NCI-H1930 (cell line): ENCODE data around the gene MTHFD2.
A peak's percentile ranks its signal among the peaks of the same experiment; 100 is the strongest.
"Not testable (repeated sequence)": the region's sequence is repeated elsewhere in the genome, so short reads cannot be mapped to it uniquely, and the experiment has no call there.

Source experiments
- DNase-seq, 2 experiments: peaks; one replicate each; lab custom pipeline; 2025; lab: John Stamatoyannopoulos, UW

MTHFD2 gene

GRCh38 chr2:74198461-74199274 lies at the start of gene MTHFD2:
MTHFD2 (plus strand) TSS chr2:74198615; CDS start chr2:74198642, 27 bp downstream.
- DNase-seq = peak; percentile 89 to 92

- no peak for DNase-seq
Observed at GRCh38 chr2:74149247-74149525, 49.2 kb upstream of the MTHFD2 start.

- DNase-seq = no peak
Observed at GRCh38 chr2:74149570-74150319, 48.7 kb upstream of the MTHFD2 start.

DNA sequence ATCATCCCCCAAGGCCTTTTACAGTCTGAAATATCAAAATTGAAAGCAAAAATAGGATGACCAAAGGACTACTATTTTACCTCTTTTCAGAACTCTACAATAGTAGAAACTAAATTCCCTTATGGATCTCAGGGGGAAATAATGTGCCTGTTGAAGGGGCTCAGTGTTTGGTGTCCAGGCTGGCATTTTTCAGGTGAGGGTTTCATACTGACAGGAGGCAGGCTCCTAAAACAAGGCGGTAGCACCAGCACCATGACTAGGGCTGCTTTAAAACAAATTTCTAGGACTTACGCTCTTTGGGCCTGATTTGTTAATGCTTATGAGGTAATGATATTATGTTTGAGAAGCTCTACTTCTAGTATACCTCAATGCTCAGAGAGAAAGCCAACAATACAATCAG lies 45.5 kb upstream of the MTHFD2 start:
- no peak for DNase-seq

DNA sequence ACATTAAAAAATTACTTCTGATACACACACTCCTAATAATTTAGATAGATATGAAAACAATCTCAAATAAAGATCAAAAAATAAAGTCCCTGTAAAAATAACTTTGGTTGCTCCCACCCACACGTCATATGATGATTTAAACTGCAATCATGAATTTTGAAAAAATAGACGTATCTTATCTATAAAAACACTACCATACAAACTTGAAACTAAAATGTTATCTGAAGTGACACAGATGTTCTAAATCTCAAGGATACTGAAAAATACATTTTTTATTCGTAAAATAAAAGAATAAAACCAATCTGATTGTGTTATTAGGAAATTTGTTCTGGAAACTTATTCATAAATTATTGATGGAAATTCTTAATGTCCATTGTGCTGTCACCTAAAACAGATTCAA lies 42.6 kb upstream of the MTHFD2 start:
- DNase-seq = no peak

- no peak for DNase-seq
Observed at GRCh38 chr2:74162951-74163350, 35.5 kb upstream of the MTHFD2 start.

DNA sequence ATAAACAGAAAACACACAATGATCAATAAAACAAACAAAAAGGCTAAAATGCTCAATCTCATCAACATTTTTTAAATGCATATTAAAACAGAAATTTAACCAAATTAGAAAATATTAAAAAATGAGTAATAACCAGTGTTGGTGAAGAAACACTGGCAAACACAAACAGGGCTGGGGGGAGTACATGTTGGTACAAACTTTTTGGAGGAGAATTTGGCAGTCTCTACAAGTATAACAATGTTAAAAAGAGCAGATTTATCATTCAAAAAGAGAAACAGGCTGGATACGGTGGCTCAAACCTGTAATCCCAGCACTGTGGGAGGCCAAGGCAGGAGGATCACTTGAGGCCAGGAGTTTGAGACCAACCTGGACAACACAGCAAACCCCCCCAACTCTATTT lies 33.7 kb upstream of the MTHFD2 start:
- DNase-seq = no peak

DNA sequence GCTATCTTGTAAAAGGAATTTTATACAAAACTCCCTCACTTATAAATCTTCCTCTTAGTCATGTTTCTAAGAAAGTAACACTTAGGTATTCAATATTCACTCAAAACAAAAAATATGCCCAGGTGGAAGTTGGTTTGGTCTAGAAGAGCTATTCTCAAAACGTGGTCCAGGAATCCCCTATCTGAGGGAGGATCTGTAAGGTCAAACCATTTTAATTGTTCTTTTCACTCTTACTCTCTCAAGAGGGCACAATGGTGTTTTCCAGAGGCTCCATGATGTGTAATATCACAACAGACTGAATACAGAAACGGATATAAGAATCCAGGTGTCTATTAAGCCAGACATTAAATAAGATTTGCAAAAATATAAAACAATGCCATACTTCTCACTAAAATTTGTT lies 29.7 kb upstream of the MTHFD2 start:
- no peak for DNase-seq

DNA sequence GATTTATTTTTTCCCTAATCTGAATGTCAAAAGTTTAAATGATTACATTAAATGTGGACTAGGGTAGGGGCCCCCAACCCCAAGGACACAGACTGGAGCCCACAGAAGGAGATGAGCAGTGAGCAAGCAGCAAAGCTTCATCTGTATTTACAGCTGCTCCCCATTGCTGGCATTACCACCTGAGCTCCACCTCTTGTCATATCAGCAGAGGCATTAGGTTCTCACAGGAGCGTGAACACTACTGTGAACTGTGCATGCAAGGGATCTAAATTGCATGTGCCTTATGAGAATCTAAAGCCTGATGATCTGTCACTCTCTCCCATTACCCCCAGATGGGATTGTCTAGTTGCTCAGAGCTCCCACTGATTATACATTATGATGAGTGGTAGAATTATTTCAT lies 23.5 kb upstream of the MTHFD2 start:
- DNase-seq = no peak

GRCh38 chr2:74177696-74178095 lies 20.7 kb upstream of the MTHFD2 start:
- no peak for DNase-seq

GRCh38 chr2:74178211-74179062 lies 20.0 kb upstream of the MTHFD2 start, which contains the start of gene MOB1A:
MOB1A (minus strand) TSS chr2:74178879; CDS start chr2:74178674, 205 bp downstream.
- peak; percentile 97 to 98 for DNase-seq

GRCh38 chr2:74179063-74179865 lies 19.2 kb upstream of the MTHFD2 start:
- DNase-seq = no peak

DNA sequence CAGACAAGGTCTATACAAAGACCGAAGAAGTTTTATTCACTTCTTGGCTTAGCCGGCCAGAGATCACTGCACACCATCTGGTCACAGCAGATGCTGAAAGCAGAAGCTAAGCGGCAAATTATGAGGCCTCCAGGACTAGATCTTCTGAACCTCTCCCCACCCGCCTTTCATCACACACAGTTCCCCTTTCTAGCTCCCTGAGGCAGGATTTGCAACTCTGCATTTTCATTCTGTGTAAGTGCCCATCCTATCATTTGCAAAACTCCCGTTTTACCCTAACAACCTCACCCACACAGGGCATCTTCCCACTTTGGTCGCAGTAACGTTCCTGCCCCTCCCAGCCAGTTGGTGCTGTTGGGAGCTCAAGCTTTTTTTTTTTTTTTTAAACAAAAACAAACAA lies 16.7 kb upstream of the MTHFD2 start:
- no peak for DNase-seq

GRCh38 chr2:74183878-74184277 lies 14.5 kb upstream of the MTHFD2 start:
- DNase-seq = no peak

DNA sequence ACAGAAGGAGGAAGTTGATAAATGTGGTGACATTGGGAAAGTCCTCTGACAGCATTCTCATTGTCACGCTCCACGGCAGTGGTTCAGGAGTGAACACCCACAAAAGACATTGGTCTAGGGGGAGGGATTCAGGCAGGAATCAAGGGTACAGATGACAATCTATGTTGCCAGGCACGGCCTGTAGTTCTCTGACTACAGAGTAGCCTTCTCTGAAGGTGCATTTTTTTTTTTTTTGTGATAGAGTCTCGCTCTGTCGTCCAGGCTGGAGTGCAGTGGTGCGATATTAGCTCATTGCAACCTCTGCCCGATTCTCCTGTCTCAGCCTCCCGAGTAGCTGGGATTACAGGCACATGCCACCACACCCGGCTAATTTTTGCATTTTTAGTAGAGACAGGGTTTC lies 12.4 kb upstream of the MTHFD2 start:
- no peak for DNase-seq

DNA sequence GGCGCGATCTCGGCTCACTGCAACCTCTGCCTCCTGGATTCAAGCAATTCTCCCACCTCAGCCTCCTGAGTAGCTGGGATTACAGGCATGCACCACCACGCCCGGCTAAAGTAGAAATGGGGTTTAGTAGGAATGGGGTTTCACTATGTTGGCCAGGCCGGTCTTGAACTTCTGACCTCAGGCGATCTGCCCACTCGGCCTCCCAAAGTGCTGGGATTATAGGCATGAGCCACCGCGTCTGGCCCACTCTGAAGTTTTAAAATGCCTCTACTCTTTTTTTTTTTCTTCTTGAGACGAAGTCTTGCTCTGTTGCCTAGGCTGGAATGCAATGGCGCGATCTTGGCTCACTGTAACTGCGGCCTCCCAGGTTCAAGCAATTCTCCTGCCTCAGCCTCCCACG lies 11.7 kb upstream of the MTHFD2 start:
- not testable (repeated sequence) for DNase-seq

DNA sequence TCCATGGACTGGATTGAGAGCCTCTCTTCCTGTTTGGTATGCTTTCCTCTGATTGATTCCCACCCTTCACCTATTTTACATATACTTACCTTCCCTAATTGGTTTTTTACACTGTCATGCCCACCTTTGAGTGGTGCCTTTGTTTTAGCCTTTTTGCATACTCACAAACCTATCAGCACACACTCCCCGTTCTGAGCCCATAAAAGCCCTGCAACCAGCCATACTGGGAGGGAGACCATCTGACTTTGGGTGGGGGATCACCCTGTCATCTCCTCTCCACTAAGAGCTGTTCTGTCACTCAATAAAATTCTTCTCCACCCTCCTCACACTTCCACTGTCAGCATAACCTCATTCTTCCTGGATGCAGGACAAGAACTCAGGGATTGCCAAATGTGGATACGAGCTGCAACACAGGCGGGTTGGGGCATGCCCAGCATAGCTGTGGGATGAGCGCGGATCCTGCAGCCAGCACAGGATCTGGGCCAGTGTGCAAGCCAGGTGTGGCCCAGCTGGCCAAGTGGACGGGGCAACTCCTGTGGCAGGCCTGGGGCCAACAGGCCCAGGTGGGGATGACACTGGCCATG lies 10.3 kb upstream of the MTHFD2 start:
- DNase-seq = no peak

DNA sequence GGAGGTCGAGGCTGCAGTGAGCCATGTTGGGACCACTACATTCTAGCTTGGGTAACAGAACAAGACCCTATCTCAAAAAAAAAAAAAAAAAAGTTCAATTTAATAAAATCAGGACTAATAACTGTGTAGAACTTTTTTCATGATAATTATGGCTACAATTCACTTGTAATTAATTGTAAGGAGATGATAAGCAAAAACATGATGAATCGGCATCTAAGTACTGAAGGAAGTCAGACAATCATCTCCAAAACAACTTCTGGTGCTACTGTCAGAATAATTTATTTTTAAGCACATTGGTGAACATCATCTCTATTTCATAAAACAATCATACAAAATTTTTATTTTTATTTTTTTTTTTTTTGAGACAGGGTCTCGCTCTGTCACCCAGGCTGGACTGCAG lies 9.7 kb upstream of the MTHFD2 start:
- DNase-seq = no peak

DNA sequence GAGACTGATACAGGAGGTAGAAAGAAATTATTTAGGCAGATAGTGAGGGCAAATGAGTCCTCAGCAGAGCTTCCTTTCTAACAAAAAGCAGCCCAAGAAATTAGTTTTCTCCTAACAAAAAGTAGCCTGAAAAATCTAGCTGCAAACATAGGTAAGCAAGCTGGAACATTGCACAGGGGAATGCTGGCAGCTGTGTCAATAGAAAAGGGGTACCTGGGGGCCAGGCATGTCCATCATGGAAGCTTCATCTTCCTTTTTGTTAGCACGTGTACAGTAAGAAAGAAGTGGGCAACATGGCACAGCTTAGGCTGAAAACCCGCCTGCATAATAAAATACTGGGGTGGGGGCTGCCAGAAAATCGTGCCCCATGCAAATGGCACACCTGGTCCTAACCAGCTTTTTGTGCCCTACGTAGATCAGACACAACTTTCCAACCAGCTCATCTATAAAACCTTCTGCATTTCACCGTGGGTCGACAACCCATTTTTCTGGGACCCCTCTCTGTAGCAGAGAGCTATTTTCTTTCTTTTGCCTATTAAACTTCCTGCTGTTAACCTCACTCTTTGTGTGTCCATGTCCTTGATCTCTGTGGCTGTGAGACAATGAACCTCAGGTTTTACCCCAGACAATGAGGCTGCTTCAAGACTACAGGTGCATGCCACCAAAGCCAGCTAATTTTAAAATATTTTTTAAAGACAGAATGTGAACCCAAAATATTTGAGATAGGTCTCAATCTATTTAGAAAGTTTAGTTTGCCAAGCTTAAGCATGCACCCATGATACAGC lies 6.6 kb upstream of the MTHFD2 start:
- peak in 1 of 2 experiments; percentile 28 for DNase-seq

DNA sequence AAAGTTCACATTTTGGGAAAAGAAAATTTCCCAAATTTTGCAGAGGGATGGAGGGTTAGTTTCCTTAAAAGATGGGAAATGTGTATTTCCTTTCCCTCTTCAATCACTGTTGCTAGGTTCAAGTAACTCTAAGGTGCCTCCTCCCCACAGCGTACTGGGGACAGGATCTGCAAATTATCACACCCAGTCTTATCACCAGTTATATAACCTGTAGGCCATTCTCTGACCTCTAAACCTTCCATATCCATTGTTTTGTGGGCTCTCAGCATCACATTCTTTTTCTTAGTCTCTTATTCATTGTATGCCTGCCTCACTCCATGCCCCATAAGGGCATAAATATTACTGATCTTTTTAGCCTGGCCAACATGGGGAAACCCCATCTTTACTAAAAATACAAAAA lies 3.6 kb upstream of the MTHFD2 start:
- no peak for DNase-seq

DNA sequence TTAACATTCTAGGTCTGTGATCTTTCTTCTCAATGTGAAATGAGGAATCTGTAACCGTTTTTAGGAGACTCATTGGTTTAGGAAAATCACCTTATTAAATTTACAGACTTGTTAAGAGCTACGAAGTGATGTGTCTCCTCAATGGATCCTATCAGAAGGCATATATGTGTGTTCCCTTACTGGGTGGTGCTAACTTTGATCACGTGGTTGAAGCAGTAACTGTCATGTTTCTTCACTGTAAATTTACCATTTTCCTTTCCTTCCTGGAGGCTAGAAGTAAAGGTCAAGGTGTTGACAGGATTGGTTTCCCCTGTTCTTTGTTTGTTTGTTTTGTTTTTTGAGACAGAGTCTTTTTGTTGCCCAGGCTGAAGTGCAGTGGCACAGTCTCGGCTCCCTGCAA lies 1.4 kb upstream of the MTHFD2 start:
- no peak for DNase-seq
